Endothelial cell of umbilical vein (primary cell): ENCODE measurements around the gene CACNA2D2. TPM values are rescaled to one million over a fixed set of nuclear protein-coding genes. Genes with fewer than 3 reads are reported as not detected.

Source experiments
- BruUV-seq: library from RNA; stranded (reverse); fragments of 400-500 nt; replicated peaks from 2 replicates; lab custom pipeline; 2021; lab: Mats Ljungman, UMichigan
- CTCF ChIA-PET: fragments of 300-600, 350-600 bp; sonication (Branson Sonifier 250); formaldehyde crosslinking; loops from one replicate; lab custom pipeline; 2021; ENCODE audit warnings: antibody characterized with exemption, inconsistent platforms; lab: Charles Lee
- POLR2A ChIA-PET: fragments of 300-600, 350-600 bp; sonication (Branson Sonifier 250); formaldehyde crosslinking; loops from one replicate; lab custom pipeline; 2021; ENCODE audit warnings: antibody characterized with exemption, inconsistent platforms; lab: Charles Lee
- DNase-seq: peaks from one replicate; pipeline ENCODE4 v3.0.0-alpha.2; 2011; ENCODE audit warnings: low read depth, low spot score
- FAIRE-seq: peaks from 2 replicates; lab custom pipeline; 2011; peaks lifted over from hg19 to GRCh38; lab: Jason Lieb, UNC
- H2AFZ ChIP-seq: 2 replicates; pipeline ENCODE4 v1.6.0; 2012; ENCODE audit warnings: low read depth, low read length, control low read depth, inconsistent platforms
- H3K27ac ChIP-seq: 2 replicates; pipeline ENCODE4 v1.5.1; 2011; ENCODE audit warnings: low read depth, mild to moderate bottlenecking, control low read depth, low read length, moderate library complexity; ENCODE audit not compliant: insufficient read depth
- H3K27me3 ChIP-seq, 2 experiments: 2 replicates each; pipeline versions ENCODE4 v1.6.0 to v1.6.1; 2011; ENCODE audit warnings: low read length in 2 of 2, mixed read lengths in 1 of 2; ENCODE audit not compliant: control insufficient read depth in 2 of 2, insufficient read depth in 2 of 2
- H3K36me3 ChIP-seq, 2 experiments: 2 replicates in 1 of 2; 3 replicates in 1 of 2; pipeline ENCODE4 v1.5.1; 2011; ENCODE audit warnings: low read length in 2 of 2, mild to moderate bottlenecking in 1 of 2, moderate library complexity in 1 of 2; ENCODE audit not compliant: control insufficient read depth in 2 of 2, insufficient read depth in 2 of 2; ENCODE audit errors: extremely low read depth in 1 of 2
- H3K4me1 ChIP-seq: 3 replicates; pipeline ENCODE4 v1.5.1; 2011; ENCODE audit warnings: mild to moderate bottlenecking, low read length; ENCODE audit not compliant: control insufficient read depth, insufficient read depth; ENCODE audit errors: extremely low read depth
- H3K4me2 ChIP-seq: 2 replicates; pipeline ENCODE4 v1.6.1; 2011; ENCODE audit warnings: low read length, control low read depth, mixed read lengths; ENCODE audit not compliant: insufficient read depth
- H3K4me3 ChIP-seq, 3 experiments: fragments of 200-600 bp in 1 of 3; sonication (generic), shearing (Covaris generic) in 1 of 3; replicated peaks in 1 of 3; 2 replicates each; pipeline ENCODE4 v1.5.1; 2011 to 2016; ENCODE audit warnings: control low read depth in 3 of 3, low read length in 3 of 3, mild to moderate bottlenecking in 2 of 3, inconsistent platforms in 1 of 3, low read depth in 1 of 3, moderate library complexity in 1 of 3; ENCODE audit not compliant: insufficient read depth in 1 of 3
- H3K79me2 ChIP-seq: 2 replicates; pipeline ENCODE4 v1.6.0; 2012; ENCODE audit warnings: low read length, inconsistent platforms; ENCODE audit not compliant: control insufficient read depth, insufficient read depth
- H3K9ac ChIP-seq: replicated peaks from 2 replicates; pipeline ENCODE3; 2011; ENCODE audit warnings: low read length, control low read depth; ENCODE audit not compliant: insufficient read depth; ENCODE audit errors: extremely low read depth
- H3K9me1 ChIP-seq: replicated peaks from 3 replicates; pipeline ENCODE4 v1.6.0; 2011; ENCODE audit warnings: mild to moderate bottlenecking, low read length; ENCODE audit not compliant: control insufficient read depth, insufficient read depth; ENCODE audit errors: extremely low read depth
- H3K9me3 ChIP-seq: replicated peaks from 2 replicates; pipeline ENCODE4 v1.5.1; 2012; ENCODE audit warnings: low read length, inconsistent platforms; ENCODE audit not compliant: control insufficient read depth, insufficient read depth
- H4K20me1 ChIP-seq: replicated peaks from 2 replicates; pipeline ENCODE3; 2011; ENCODE audit warnings: mild to moderate bottlenecking, low read length; ENCODE audit not compliant: control insufficient read depth, insufficient read depth; ENCODE audit errors: extremely low read depth
- CTCF ChIP-seq, 2 donors: IDR thresholded peaks; 1 replicate in 1 of 2; 2 replicates in 1 of 2; pipeline ENCODE4 v1.5.1; 2011; ENCODE audit warnings: low read length in 2 of 2, mild to moderate bottlenecking in 2 of 2, moderate library complexity in 2 of 2, control low read depth in 1 of 2, inconsistent platforms in 1 of 2, low read depth in 1 of 2; ENCODE audit not compliant: insufficient read depth in 1 of 2; ENCODE audit errors: extremely low read depth in 1 of 2
- FOS ChIP-seq: IDR thresholded peaks from 2 replicates; pipeline ENCODE4 v1.6.1; 2011; ENCODE audit warnings: mild to moderate bottlenecking, low read length, moderate library complexity, borderline replicate concordance; ENCODE audit not compliant: insufficient read depth
- GATA2 ChIP-seq: IDR thresholded peaks from 2 replicates; pipeline ENCODE4 v1.7.0; 2011; ENCODE audit warnings: low read depth, mild to moderate bottlenecking, moderate library complexity, mixed read lengths, low read length; ENCODE audit not compliant: insufficient read length, insufficient read depth
- JUN ChIP-seq: IDR thresholded peaks from 2 replicates; pipeline ENCODE4 v1.6.1; 2011; ENCODE audit warnings: borderline replicate concordance, low read depth; ENCODE audit not compliant: insufficient read length, insufficient read depth
- MAX ChIP-seq: IDR thresholded peaks from 2 replicates; pipeline ENCODE4 v1.6.1; 2011; ENCODE audit not compliant: insufficient read depth, insufficient read length
- POLR2A ChIP-seq: IDR thresholded peaks from 2 replicates; pipeline ENCODE4 v1.6.1; 2012; ENCODE audit warnings: low read depth, mild to moderate bottlenecking, control low read depth, low read length
- POLR2AphosphoS5 ChIP-seq: IDR thresholded peaks from 2 replicates; pipeline ENCODE4 v1.6.1; 2012; ENCODE audit warnings: low read depth, mild to moderate bottlenecking, control low read depth, low read length, moderate library complexity; ENCODE audit not compliant: insufficient read depth
- dilution Hi-C: fragments of 300-500 bp; cut with MboI; formaldehyde crosslinking; loops from one replicate; pipeline ENCODE4 v1.15.0; 2019; ENCODE audit warnings: low sequenced_read_pairs; ENCODE audit not compliant: extremely low pct_ligation_motif_present
- intact Hi-C: fragments of 100-400 bp; cut with micrococcal nuclease; formaldehyde crosslinking; loops from one replicate; pipeline ENCODE4 v1.10.0; 2022
- polyA plus RNA-seq, 4 experiments: library from polyadenylated mRNA; depleted of rRNA in 3 of 4; stranded (reverse) in 3 of 4; unstranded in 1 of 4; fragments of >200 nt; gene quantifications; 2 replicates each; pipeline versions ENCODE4 v1.2.1 to v1.2.3, GENCODE V29; 2011 to 2012; ENCODE audit warnings: missing spikeins in 1 of 4
- total RNA-seq: library from RNA; stranded (reverse); gene quantifications from 2 replicates; pipeline ENCODE4 v1.2.3, GENCODE V29; 2021

Gene CACNA2D2
- total and polyA plus RNA-seq, 2 donors (not counting 3 experiments of a cell fraction or from before 2014, with no cell fraction given): 0.15 TPM; not detected in 1

GRCh38 chr3:50333744-50334328, 169.6 kb downstream of the CACNA2D2 start:
- H3K4me3 ChIP-seq: peak overlapping the region in 1 of 3 experiments; percentile 24
- ChIA-PET POLR2A (interaction anchor here (1.2 to 6.1 kb wide), 2 partner anchors 12 to 70 kb away, joined by 3 to 38 read pairs; partner anchors contain the start of gene HYAL2), CTCF (interaction anchor here (1.3 to 5.0 kb wide), 2 partner anchors 10 to 14 kb away, joined by 4 to 66 read pairs; partner anchors contain the start of gene HYAL2)
- H2AFZ ChIP-seq: no peak overlapping the region
- no peaks in the 10 kb centered on the region for H3K9me1 ChIP-seq
- intact Hi-C loops (loop anchor here (1.0 kb wide), 1 partner anchor 11 kb away; no protein-coding TSS in a partner anchor), dilution Hi-C loops (no loop called here)
- peaks cover 36% of the 10 kb centered on the region for H3K4me1 ChIP-seq
- TF ChIP-seq GATA2: no peak
- TF ChIP-seq CTCF (IDR thresholded peaks at IDR 0.05; ENCODE audit: extremely low read depth in 1 of 2, insufficient read depth in 1 of 2, low read depth in 1 of 2, low read length in 2 of 2): no peak
- TF ChIP-seq MAX: no peak
- TF ChIP-seq JUN: peak; percentile 22
- TF ChIP-seq POLR2A: no peak
- TF ChIP-seq POLR2AphosphoS5: peak; percentile 21
- no peak for TF ChIP-seq FOS
- peaks cover 20 to 29% of the 10 kb centered on the region in 2 experiments for H3K36me3 ChIP-seq
- peak overlapping the region; percentile 95 for H3K27ac ChIP-seq
- H3K79me2 ChIP-seq: peaks cover 60% of the 10 kb centered on the region
- TSS peak; percentile 13 for BruUV-seq
- no peaks in the 10 kb centered on the region for H3K9me3 ChIP-seq
- DNase-seq: peak; percentile 86
- FAIRE-seq: peak; percentile 93
- peak overlapping the region; percentile 93 for H3K4me2 ChIP-seq
- H3K9ac ChIP-seq: peak overlapping the region; percentile 78
- H3K27me3 ChIP-seq: no peaks in the 10 kb centered on the region
- H4K20me1 ChIP-seq: no peaks in the 10 kb centered on the region
